GM18526 (cell line): ENCODE measurements around the gene MAOB.

Experiments
- POLR2A ChIP-seq: IDR thresholded peaks from 3 replicates; pipeline ENCODE4 v1.6.1; 2011; ENCODE audit not compliant: insufficient read length; ENCODE audit errors: extremely low read depth

Gene MAOB

DNA sequence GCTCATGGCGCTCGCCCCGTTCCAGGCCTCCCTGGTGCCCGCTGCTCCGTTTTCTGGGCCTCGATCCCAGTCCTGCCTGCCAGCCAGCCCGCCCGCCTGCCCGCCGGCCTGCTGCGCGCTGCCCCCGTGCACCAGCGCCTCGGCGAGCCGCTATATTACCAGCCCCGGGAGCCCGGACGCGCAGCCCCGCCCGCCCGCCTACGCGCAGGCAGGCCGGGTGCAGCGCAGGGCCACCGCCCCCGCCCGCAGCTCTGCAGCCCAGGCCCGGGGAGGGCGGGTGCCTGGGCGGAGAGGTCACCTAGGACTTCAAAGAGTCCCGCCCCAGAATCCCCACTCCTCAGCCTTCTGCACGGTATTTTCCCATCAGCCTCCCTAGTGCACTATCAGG lies at the start of gene MAOB:
TSS of gene MAOB (minus strand) at position 157 of the 388 bp plus-strand sequence. CDS start at position 6, 151 bp downstream.
- TF ChIP-seq POLR2A, result no peak

DNA sequence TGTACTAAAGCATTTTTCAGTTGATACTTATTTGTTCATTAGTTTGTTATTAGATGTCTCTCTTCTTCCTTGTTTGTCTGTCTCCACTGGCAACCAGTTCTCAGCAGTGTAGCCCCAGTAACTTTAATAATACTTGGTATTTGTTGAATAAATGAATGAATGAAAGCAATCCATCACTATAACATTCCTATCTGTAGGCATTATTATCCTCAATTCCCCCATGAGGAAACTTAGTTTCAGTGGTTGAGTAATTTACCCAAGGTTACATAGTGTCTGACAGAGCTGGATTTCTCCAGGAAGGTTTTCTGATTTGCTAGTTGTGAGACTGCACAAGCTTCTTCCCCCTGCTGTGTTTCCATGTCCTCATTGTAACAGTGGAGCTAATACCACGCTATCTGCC lies 27.8 kb upstream of the MAOB start:
- no peak for TF ChIP-seq POLR2A

DNA sequence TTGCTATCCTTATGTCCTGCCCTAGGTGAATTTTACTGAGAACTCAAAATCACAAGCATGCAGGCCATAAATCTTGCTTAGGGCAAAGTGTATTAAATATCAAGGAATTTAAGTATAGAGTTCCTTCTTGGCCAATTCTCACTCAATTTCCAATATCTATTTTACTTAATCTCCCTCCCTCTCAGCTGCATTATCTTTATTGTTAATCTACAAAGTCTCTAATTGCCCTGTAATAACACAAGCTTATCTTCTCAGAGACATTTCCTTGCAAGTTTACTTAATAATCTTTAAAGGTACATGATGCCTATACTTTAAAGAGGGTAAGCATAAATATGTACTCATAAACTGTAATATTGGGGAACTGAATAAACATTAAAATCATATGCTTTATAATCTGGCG lies 26.9 kb upstream of the MAOB start:
- no peak for TF ChIP-seq POLR2A

DNA sequence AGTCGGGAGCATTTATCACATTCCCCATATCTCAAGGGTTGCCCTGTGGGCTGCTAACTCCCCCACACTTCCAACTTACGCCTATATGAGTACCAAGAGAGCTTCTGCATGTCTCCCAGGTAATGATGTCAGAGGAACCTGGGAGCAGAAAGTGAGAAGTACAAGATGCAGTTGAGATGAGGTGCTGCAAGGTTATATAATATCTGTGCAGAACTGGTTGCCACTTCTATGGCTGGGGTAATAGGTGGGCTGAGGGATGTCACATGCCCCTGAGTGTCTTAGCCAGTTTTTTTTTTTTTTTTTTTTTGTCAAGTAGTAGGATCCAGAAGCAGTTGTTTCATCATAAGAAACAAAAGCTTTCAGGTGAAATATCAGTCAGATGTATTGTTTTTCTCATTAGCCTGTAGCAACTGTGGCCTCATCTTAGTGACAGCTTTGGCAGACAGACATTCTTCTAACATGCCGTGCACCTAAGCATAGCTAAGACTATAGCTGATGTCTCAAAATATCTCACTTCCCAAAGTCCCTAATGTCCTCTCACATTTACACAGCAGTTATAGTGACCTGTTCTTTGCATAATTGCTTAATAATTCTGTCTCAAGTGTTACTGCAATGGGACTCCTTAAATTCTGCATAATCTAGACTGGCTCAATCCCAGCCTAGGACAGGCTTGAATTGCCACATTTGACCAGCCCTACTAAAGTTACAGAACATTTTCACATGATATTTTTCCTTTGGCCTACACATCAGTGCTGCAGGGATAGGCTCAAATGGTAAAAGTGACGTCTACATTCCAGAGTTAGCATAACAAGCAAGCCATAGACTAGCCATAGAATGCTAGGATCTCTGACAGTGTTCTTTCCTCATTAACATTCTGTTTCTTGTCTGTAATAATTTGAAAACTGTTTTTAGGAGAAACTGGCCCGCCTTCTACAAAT lies 17.9 kb upstream of the MAOB start:
- no peak for TF ChIP-seq POLR2A

DNA sequence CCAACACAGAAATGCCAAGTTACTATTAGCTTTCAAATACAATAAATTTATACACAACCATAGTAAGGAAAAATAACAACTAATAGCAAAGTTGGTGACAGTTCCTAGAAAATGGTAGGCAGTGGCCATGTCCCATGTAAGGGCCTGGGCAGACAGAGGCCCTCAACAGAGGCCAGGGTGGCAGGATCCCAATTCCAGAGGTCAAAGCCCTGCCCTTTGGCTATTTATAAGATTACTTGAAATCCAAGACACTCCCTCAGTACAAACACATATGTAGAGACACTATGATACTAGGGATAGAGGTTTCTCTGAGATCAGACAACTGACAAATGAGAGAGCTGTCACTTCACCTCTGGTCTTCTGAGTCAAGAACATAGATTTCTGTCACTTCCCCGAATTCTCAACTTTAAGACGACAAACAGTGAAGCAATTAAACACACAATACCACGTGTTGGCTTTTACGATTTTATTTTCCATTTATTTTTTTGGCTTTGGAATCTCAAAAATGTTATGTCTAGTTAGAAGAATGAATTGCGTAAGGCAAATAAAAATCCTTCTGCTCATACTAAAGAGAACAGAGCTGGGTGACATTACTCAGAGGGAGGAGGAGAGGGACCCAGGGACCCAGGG lies 16.3 kb upstream of the MAOB start:
- TF ChIP-seq POLR2A, result no peak

DNA sequence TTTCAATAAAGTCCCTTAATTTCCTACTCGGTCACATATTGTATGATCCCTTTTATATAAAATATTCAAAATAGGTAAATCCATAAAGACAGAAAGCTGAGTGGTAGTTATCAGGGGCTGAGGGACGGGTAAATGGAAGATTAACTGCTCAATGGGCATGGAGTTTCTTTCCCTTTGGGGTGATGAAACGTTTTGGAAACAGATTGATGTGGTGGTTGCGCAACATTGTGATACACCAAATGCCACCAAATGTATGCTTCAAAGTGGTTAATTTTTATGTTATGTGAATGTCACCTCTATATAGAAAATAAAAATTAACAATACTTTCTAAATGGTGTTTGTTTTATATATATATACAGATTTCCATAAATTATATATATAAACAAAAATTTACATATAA lies 15.0 kb upstream of the MAOB start:
- TF ChIP-seq POLR2A, result no peak

DNA sequence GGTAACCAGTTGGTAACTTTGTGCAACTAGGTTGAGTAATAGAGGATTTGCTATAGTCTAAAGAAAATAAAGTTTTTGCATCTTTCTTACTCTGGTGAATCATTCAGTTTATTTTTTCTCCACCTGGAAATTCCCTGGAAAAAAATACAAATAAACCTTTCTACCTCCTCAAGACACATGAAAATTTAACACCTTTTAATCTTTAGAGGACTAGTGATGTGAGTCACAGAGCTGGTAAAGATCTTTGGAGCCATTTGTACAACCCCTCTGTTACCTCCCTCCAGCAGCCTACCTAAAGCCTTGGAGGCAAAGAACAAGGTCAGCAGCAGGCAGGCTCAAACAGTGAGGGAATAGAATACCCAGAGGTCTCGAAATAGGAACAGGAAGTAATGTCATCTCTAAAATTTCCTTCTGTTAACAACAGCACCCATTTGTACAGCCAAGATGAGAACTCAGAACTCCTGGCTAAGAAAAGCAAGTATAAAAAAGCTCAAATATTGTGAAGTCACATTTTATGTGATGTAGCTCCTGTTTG lies 10.2 kb upstream of the MAOB start:
- no peak for TF ChIP-seq POLR2A

DNA sequence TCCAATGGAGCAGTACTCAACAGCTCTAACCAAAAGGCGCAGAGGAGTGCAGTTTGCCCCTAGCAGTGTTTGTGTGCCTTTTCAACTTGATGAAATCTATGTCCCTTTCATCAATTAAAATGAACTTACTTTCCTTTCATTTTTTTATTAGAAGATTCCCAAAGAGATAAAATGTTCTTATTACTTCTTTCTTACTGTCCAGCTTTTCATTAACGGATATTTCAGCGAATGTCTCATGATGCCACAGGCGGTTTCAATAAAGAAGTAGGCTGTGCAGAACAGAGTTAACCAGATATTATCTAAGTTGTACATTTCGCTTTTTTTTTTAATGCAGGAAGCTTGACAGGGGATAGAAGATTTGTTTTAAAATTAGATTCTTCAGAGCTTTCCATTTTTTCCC lies 3.4 kb upstream of the MAOB start:
- no peak for TF ChIP-seq POLR2A

DNA sequence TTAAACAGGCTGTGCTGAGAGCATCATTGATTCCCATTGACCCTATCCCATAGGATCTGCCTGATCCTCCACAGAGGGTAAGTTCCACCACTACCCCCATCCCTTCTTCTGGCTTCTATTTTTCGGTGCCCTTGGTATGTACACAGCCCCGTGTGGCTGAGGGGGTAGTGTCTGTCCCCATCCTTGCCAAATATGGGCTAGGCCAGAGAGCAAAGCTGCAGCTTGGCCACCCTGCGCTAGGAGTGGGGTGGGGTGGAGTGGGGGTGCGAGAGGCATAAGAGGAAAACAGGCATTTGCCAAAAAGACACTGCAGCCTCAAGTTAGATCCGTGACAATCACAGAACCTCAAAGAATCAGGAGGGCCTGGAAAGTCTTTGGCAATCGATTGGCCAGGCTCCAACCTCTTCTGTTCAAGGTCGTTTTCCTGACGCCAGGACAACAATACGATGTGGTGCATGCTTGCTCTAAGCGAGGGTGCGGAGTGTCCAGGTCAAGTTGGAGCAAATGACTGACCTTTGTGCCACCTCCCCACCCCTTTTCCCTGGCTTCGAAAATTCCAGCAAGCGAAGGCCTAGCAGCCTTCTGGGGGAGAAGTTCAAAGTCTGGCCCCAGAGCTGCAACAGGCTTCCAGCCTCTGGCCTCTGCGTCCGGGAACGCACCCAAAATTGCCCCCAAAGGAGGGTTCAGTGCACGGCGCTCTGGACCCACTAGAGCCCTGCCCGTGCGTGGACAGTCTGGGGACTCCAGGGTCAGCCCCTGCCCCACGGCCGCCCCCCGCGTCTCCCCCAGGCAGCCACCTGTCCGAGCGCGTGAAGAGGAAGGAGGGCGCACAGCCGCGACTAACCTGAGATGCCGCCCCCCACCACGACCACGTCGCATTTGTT lies 598 bp downstream of the MAOB start:
- no peak for TF ChIP-seq POLR2A

DNA sequence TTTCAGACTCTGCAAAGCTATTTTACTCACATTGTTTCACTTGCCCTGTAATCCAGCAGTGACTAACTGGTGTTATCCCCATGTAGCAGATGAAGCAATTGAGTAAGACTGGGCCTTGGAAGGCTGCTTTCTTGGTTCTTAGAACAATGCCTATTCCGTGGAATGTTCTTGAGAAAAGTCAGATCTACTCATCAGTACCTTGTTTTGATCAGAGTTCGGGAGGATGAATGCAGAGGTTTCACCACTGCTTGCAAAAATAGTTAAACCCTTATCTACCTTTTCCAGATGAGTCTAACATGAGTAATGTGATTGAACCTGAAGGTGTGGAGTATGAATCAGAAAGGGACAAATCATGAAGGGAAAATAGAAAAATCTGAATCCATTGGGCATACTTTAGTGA lies 1.8 kb downstream of the MAOB start:
- TF ChIP-seq POLR2A, result no peak

DNA sequence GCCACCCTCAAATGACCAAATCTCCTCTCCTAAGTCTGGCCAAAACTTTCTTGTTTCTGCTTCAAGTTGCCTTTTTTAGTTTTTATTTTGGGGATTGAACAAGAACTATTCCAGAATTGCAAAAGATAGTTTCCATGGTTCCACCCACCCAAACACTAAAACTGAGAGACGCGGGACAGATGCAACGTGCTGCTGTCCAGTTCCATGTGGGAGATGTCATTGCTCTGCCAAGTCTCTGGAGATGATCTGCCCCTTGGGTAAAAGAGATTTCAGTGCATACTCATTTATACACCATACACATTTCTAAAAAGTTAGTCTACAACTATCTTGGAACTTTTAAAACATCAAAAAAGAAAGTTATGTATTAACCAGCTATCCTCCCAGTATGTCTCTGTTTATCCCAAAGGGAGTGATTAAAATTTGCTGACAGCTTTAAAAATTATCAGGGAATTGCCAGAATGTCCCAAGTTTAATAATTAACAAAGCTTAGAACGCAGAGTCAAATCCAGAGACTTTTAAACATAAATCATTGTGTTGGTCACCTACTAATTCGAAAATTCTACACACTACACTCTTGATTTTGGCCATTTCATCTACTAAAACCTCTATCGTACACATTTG lies 3.2 kb downstream of the MAOB start:
- TF ChIP-seq POLR2A, result no peak

DNA sequence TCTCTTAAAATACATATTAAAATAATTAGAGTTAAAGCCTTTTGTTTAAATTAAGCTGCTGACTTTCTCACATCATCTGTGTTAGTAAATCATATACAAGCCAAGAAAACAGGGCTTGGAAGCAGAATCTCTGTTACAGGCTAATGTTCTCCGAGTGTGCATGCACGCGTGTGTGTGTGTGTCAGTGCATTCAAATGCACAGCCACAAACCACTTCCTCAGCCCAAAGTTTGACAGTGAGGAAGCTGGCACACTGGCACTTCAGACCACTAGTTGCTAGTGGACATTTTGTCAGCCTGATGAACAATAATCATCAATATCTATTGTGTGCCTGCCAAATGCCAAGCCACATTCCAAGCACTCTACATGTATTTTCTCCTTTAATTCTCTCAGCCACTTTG lies 5.6 kb downstream of the MAOB start:
- no peak for TF ChIP-seq POLR2A

DNA sequence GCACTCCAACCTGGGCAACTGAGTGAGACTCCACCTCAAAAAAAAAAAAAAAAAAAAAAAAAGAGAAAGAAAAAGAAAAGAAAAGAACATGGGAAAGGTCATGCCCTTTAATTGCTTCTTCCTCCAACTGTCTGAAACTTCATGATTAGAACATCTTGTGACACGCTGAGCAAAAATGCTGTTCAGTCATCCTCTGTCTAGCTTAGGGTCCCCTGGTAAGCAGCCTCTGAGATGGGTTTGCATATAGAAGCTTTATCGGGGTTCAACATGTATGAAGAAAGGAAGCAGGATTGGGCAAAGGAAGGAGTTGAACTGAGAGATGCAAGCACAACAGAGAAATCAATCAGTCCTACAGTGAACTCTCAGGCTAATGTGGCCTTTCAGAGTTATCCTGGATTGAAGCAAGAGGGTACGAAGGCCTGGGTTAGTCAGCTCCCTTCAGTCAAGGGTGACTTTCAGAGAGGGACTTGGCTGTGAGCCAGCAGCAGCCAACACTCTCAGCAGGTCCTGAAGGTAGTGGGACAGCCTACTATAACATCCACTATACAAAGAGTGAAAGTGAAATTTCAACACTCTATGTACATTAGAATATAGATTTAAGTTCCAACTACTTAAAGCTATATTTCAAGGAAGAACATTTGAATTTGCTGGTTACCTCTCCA lies 11.4 kb downstream of the MAOB start:
- TF ChIP-seq POLR2A, result no peak

DNA sequence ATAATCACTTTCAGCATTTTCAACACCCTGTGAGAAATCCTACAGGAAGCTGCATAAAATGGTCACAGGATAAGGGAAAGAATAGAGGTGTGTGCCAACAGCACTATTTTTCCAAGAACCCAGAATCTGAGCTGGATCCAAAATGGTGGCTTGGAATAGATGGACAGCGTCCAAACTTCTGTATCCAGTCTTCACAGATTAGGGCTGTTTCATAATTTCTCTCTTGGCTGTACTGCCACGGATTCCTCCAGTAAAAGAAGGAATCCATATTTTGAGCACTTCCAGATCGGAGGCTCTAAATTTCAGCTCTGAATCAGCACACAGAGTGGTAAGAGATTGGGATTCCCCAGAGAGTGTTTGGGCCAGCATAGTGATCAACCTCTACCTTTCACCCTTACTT lies 12.2 kb downstream of the MAOB start:
- no peak for TF ChIP-seq POLR2A
